Measurements from ENCODE around the gene FTCD.

Gene FTCD

DNA sequence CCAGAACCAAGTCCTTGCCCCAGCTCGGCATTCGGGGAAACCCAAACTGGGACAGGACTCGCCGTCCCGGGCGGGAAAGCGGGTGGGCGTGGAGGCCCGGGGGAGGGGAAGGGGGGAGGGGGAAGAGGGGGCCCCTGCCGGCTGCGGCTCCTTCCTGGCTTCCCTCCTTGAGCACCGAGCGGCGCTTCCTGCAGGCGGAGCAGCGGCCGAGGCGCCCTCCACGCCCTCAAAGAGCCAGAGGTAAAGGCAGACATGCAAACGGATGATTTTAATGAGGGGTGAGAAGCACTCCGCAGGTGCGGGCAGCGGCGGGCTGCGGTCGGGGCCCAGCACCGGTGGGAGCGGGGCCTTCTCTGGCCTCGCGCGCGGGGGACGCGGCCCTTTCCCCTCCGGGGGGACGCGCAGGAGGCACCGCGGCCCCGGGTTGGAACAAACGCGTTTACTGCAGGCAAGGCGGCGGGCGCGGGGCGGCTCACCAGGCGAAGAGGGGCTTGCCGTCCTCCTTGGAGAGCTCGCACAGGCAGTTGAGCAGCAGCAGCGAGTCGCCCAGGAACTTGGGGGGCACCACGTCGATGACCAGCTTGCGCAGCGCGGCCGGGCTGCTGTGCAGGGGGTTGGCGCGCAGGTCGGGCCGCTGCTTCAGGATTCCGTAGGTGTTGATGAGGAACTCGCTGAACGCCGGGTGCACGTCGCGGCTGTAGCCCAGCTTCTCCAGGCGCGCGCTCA, 5.7 kb upstream of the FTCD start:
- Histone ChIP-seq H2AFZ (ENCODE audit: low read depth, low read length) (no peak overlapping the region), H3K79me2 (ENCODE audit: insufficient read depth, low read length) (no peaks in the 10 kb centered on the region), H3K27ac (ENCODE audit: low read length) (no peak overlapping the region), H3K4me3 (ENCODE audit: low read depth in 1 of 2, low read length in 2 of 2) (no peak overlapping the region), H4K20me1 (ENCODE audit: insufficient read depth, low read length) (peaks cover under 1% of the 10 kb centered on the region; the same call in 1 of the 2 replicates), H3K27me3 (ENCODE audit: insufficient read depth, low read length, poor library complexity) (no peaks in the 10 kb centered on the region), H3K36me3 (ENCODE audit: insufficient read depth, low read length) (no peaks in the 10 kb centered on the region), H3K9ac (ENCODE audit: low read depth, low read length) (no peak overlapping the region), H3K4me2 (ENCODE audit: insufficient read depth, low read length) (no peak overlapping the region), H3K9me3 (ENCODE audit: insufficient read depth, low read length, severe bottlenecking) (peaks cover 3% of the 10 kb centered on the region), H3K4me1 (ENCODE audit: insufficient read depth, low read length) (no peaks in the 10 kb centered on the region)
- ATAC-seq (ENCODE audit: insufficient read depth, low read depth) (no peak), DNase-seq (no peak)
- no peak for TF ChIP-seq EZH2 (IDR thresholded peaks at IDR 0.05; ENCODE audit: borderline replicate concordance, low read depth, low read length, severe bottlenecking)
- TF ChIP-seq, protein P1, sequence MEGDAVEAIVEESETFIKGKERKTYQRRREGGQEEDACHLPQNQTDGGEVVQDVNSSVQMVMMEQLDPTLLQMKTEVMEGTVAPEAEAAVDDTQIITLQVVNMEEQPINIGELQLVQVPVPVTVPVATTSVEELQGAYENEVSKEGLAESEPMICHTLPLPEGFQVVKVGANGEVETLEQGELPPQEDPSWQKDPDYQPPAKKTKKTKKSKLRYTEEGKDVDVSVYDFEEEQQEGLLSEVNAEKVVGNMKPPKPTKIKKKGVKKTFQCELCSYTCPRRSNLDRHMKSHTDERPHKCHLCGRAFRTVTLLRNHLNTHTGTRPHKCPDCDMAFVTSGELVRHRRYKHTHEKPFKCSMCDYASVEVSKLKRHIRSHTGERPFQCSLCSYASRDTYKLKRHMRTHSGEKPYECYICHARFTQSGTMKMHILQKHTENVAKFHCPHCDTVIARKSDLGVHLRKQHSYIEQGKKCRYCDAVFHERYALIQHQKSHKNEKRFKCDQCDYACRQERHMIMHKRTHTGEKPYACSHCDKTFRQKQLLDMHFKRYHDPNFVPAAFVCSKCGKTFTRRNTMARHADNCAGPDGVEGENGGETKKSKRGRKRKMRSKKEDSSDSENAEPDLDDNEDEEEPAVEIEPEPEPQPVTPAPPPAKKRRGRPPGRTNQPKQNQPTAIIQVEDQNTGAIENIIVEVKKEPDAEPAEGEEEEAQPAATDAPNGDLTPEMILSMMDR (IDR thresholded peaks at IDR 0.05; ENCODE audit: borderline replicate concordance, extremely low read depth, low read length, poor library complexity, severe bottlenecking) = no peak

GRCh38 chr21:46160657-46160906, 5.2 kb upstream of the FTCD start:
- H3K36me3 ChIP-seq (ENCODE audit: insufficient read depth, low read length) = no peaks in the 10 kb centered on the region

DNA sequence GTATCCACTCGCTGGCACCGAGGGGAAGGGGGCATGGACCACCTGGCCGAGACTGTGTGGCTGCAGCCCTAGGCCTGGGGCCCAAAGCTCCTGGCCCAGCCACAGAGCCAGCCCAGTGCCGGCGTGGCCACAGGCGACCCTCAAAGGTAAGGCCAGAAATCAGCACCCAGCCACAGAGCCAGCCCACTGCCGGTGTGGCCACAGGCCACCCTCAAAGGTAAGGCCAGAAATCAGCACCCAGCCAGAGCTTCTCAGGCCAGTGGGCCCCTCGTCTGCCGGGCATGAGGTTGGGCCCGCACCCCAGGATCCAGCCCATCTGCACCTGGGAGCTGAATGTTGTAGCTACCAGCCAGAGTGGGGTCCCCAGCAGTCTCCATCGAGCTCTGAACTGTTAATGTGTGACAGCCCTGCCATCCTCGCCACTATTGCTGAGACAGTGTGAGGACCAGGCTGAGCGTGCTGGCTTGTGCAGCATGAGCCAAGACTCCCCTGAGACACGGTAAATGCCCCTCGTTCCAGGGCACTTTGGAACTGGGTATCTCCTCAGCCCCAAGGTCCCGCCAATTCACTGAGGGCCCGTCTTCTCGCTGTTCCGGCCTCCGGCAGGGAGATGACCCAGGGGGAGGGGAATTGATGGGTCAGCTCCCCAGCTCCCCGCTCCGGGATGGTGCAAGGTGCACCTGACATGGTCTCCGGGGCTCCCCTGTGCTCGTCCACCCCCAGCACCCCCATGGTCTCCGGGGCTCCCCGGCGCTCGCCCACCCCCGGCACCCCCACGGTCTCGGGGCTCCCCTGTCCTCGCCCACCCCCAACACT, 4.7 kb upstream of the FTCD start:
- no peak for DNase-seq
- H3K36me3 ChIP-seq (ENCODE audit: insufficient read depth, low read length) = no peaks in the 10 kb centered on the region
- no peak overlapping the region for H3K27ac ChIP-seq (ENCODE audit: low read length)
- peaks cover 3% of the 10 kb centered on the region for H3K9me3 ChIP-seq (ENCODE audit: insufficient read depth, low read length, severe bottlenecking)
- H3K9ac ChIP-seq (ENCODE audit: low read depth, low read length) = no peak overlapping the region
- no peak for TF ChIP-seq EZH2 (IDR thresholded peaks at IDR 0.05; ENCODE audit: borderline replicate concordance, low read depth, low read length, severe bottlenecking)
- TF ChIP-seq, protein P1 (IDR thresholded peaks at IDR 0.05; ENCODE audit: borderline replicate concordance, extremely low read depth, low read length, poor library complexity, severe bottlenecking) = no peak
- peaks cover 3% of the 10 kb centered on the region; the same call in 1 of the 2 replicates for H4K20me1 ChIP-seq (ENCODE audit: insufficient read depth, low read length)
- no peaks in the 10 kb centered on the region for H3K27me3 ChIP-seq (ENCODE audit: insufficient read depth, low read length, poor library complexity)
- no peak overlapping the region for H2AFZ ChIP-seq (ENCODE audit: low read depth, low read length)
- no peak overlapping the region for H3K4me2 ChIP-seq (ENCODE audit: insufficient read depth, low read length)
- no peaks in the 10 kb centered on the region for H3K79me2 ChIP-seq (ENCODE audit: insufficient read depth, low read length)
- H3K4me1 ChIP-seq (ENCODE audit: insufficient read depth, low read length) = no peaks in the 10 kb centered on the region
- H3K4me3 ChIP-seq (ENCODE audit: low read depth in 1 of 2, low read length in 2 of 2) = no peak overlapping the region
- no peak for ATAC-seq (ENCODE audit: insufficient read depth, low read depth)

More at GRCh38 chr21:46160657-46160906, 5.2 kb upstream of the FTCD start:
- H2AFZ ChIP-seq (ENCODE audit: low read depth, low read length) = no peak overlapping the region
- no peak overlapping the region for H3K9ac ChIP-seq (ENCODE audit: low read depth, low read length)
- H3K79me2 ChIP-seq (ENCODE audit: insufficient read depth, low read length) = no peaks in the 10 kb centered on the region
- H3K4me2 ChIP-seq (ENCODE audit: insufficient read depth, low read length) = no peak overlapping the region
- H3K4me1 ChIP-seq (ENCODE audit: insufficient read depth, low read length) = no peaks in the 10 kb centered on the region
- H3K9me3 ChIP-seq (ENCODE audit: insufficient read depth, low read length, severe bottlenecking) = peaks cover 3% of the 10 kb centered on the region
- no peak for TF ChIP-seq EZH2 (IDR thresholded peaks at IDR 0.05; ENCODE audit: borderline replicate concordance, low read depth, low read length, severe bottlenecking)
- TF ChIP-seq, protein P1 (IDR thresholded peaks at IDR 0.05; ENCODE audit: borderline replicate concordance, extremely low read depth, low read length, poor library complexity, severe bottlenecking) = no peak
- no peak for DNase-seq
- H4K20me1 ChIP-seq (ENCODE audit: insufficient read depth, low read length) = peaks cover 3% of the 10 kb centered on the region; the same call in 1 of the 2 replicates
- H3K4me3 ChIP-seq (ENCODE audit: low read depth in 1 of 2, low read length in 2 of 2) = no peak overlapping the region
- H3K27me3 ChIP-seq (ENCODE audit: insufficient read depth, low read length, poor library complexity) = no peaks in the 10 kb centered on the region
- no peak for ATAC-seq (ENCODE audit: insufficient read depth, low read depth)
- no peak overlapping the region for H3K27ac ChIP-seq (ENCODE audit: low read length)

All from DND-41 (cell line).